ENCODE measurements around the gene PRSS53. TPM values are rescaled to one million over a fixed set of nuclear protein-coding genes. Genes with fewer than 3 reads are reported as not detected.

The PRSS53 gene
- total and polyA plus RNA-seq, 10 of the 15 experiments (the other 5 are each of a cell fraction or from before 2014, with no cell fraction given): 0.35 to 3.4 (median 0.88) TPM; not detected in 2

- ChIA-PET SMC1A (ENCODE audit: uncharacterized antibody, unreplicated experiment) (no interaction called here), CTCF (interaction anchor here (0.5 to 3.0 kb wide), 6 partner anchors 42 to 257 kb away, joined by 3 to 14 read pairs (median 6); partner anchors contain the start of gene HSD3B7), POLR2A (interaction anchor here (1.0 to 2.0 kb wide), 2 partner anchors 8 to 17 kb away, joined by 6 to 8 read pairs; partner anchors contain the start of gene KAT8), RAD21 (ENCODE audit: unreplicated experiment) (interaction anchor here (0.6 to 1.2 kb wide), 3 partner anchors 42 to 367 kb away, joined by 3 to 5 read pairs (median 3); no protein-coding TSS in a partner anchor)
- FAIRE-seq (no peak), ATAC-seq (no peak), DNase-seq (ENCODE audit: low read depth, low spot score) (no peak)
- no peak overlapping the region for H3K4me2 ChIP-seq (ENCODE audit: control insufficient read depth, insufficient read depth)
- no peaks in the 10 kb centered on the region; the same call in 1 of the 2 replicates for H3K79me2 ChIP-seq (ENCODE audit: control insufficient read depth, insufficient read depth, low read length)
- no peak overlapping the region for H3K9ac ChIP-seq (ENCODE audit: control insufficient read depth, insufficient read depth, low read length)
- H4K20me1 ChIP-seq (ENCODE audit: control insufficient read depth, insufficient read depth): no peaks in the 10 kb centered on the region
- H3K27ac ChIP-seq (ENCODE audit: control insufficient read depth, insufficient read depth): no peak overlapping the region
- no peaks in the 10 kb centered on the region for H3K27me3 ChIP-seq (replicated peaks in 1 of 2; ENCODE audit: control insufficient read depth in 2 of 2, insufficient read depth in 2 of 2, low read length in 1 of 2)
- no TSS peak for BruUV-seq (replicated peaks)
- TF ChIP-seq TCF12 (IDR thresholded peaks at IDR 0.05; ENCODE audit: low read depth, low read length) (no peak), YY1 (IDR thresholded peaks at IDR 0.05; ENCODE audit: low read depth, low read length) (0 out of 2 replicates have a peak, but pooled peaks have one; percentile 19)
- no peaks in the 10 kb centered on the region for H3K9me3 ChIP-seq (replicated peaks; ENCODE audit: control insufficient read depth, insufficient read depth, low read length)
- intact Hi-C loops (cut with micrococcal nuclease; ENCODE audit: unreplicated experiment): loop anchor here (10.0 kb wide), 1 partner anchor 145 kb away; the partner anchor contains the start of gene SETD1A
- H3K36me3 ChIP-seq (ENCODE audit: control insufficient read depth in 2 of 2, insufficient read depth in 2 of 2, low read length in 1 of 2): no peaks in the 10 kb centered on the region
- H2AFZ ChIP-seq (ENCODE audit: control insufficient read depth, low read depth, low read length): no peak overlapping the region
- WGBS (ENCODE audit: insufficient coverage, insufficient replicate concordance, low lambda C conversion rate, missing lambda C conversion rate): 41% methylated on average over 4 of the region's 4 CpGs
- peaks cover 8% of the 10 kb centered on the region for H3K4me1 ChIP-seq (ENCODE audit: control insufficient read depth, insufficient read depth, low read length)
- no peak overlapping the region for H3K4me3 ChIP-seq
- in situ Hi-C loops (cut with MboI): loop anchor here (5.0 kb wide), 1 partner anchor 113 kb away; the partner anchor contains the start of gene HSD3B7
Measured at GRCh38 chr16:31099860-31100638, 11.3 kb upstream of the PRSS53 start.

DNA sequence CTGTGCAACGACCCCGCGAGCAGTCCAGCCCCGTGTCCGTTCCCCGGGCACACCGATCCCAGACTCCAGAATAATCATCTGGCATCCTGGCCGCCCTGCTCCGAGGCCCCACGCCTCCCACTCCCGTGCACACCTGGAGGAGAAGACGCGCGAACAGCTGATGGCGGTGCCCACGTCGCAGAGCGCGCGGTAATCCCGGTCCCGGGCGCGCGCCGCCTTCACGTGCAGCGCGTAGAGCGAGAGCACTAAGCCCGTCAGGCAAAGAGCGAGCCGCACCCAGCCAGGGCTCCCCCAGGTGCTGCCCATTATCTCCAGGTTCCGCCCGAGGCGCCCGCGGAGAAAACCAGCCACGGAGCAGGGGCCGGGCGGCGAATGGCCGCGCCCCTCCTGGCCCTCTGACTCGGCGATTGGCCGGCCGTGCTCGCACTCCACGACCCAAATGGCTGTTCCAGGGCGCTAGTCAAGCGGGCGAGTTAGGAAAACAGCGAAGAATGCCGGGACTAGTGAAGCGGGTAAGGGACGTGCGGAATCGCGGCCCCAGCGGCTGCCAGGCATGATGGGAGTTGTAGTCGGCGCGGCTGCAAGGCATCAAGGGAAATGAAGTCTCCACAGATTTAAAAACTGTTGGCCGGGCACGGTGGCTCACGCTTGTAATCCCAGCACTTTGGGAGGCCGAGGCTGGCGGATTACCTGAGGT is 5.8 kb upstream of the PRSS53 start, which contains the start of gene VKORC1:
Gene VKORC1 (minus strand): TSS at position 374 of the 697 bp plus-strand sequence. CDS start 68 bp downstream, at position 306.
- H4K20me1 ChIP-seq (ENCODE audit: control insufficient read depth, insufficient read depth): no peaks in the 10 kb centered on the region
- DNase-seq (ENCODE audit: low read depth, low spot score) (peak; percentile 87), ATAC-seq (peak; percentile 89), FAIRE-seq (peak; percentile 73)
- H3K9ac ChIP-seq (ENCODE audit: control insufficient read depth, insufficient read depth, low read length): peak within 1 kb of the TSS; percentile 83
- ChIA-PET POLR2A (interaction anchor here (0.6 to 2.0 kb wide), 8 partner anchors 21 to 324 kb away, joined by 3 to 5 read pairs (median 4); partner anchors contain the start of genes FUS, KAT8, STX4 and ZNF646), SMC1A (ENCODE audit: uncharacterized antibody, unreplicated experiment) (interaction anchor here (0.8 to 1.7 kb wide), 2 partner anchors 100 to 109 kb away, joined by 3 to 5 read pairs; no protein-coding TSS in a partner anchor), RAD21 (ENCODE audit: unreplicated experiment) (interaction anchor here (0.7 to 1.8 kb wide), 7 partner anchors 21 to 348 kb away, joined by 3 to 8 read pairs (median 5); partner anchors contain the start of genes HSD3B7, ZNF646, ZNF668 and ZNF843), CTCF (interaction anchor here (0.7 to 4.2 kb wide), 8 partner anchors 8 to 775 kb away, joined by 3 to 27 read pairs (median 6); partner anchors contain the start of genes HSD3B7, ZNF646 and ZNF668)
- no peaks in the 10 kb centered on the region for H3K27me3 ChIP-seq (replicated peaks in 1 of 2; ENCODE audit: control insufficient read depth in 2 of 2, insufficient read depth in 2 of 2, low read length in 1 of 2)
- H3K79me2 ChIP-seq (ENCODE audit: control insufficient read depth, insufficient read depth, low read length): peaks cover 20% of the 10 kb centered on the region
- BruUV-seq (replicated peaks): TSS peak; percentile 70
- H2AFZ ChIP-seq (ENCODE audit: control insufficient read depth, low read depth, low read length): peak within 1 kb of the TSS; percentile 95
- no peaks in the 10 kb centered on the region for H3K9me3 ChIP-seq (replicated peaks; ENCODE audit: control insufficient read depth, insufficient read depth, low read length)
- peaks cover 8% of the 10 kb centered on the region for H3K4me1 ChIP-seq (ENCODE audit: control insufficient read depth, insufficient read depth, low read length)
- intact Hi-C loops (cut with micrococcal nuclease; ENCODE audit: unreplicated experiment) (loop anchor here (1.0 to 10.0 kb wide), 6 partner anchors 20 to 348 kb away; partner anchors contain the start of genes HSD3B7, SETD1A, STX4 and ZNF646), in situ Hi-C loops (cut with MboI) (loop anchor here (5.0 kb wide), 1 partner anchor 107 kb away; the partner anchor contains the start of gene HSD3B7)
- H3K36me3 ChIP-seq (ENCODE audit: control insufficient read depth in 2 of 2, insufficient read depth in 2 of 2, low read length in 1 of 2): peaks cover 0 to 2% of the 10 kb centered on the region in 2 experiments; a peak in 3 of 4 replicates
- WGBS (ENCODE audit: insufficient coverage, insufficient replicate concordance, low lambda C conversion rate, missing lambda C conversion rate): 1% methylated on average over 69 of the region's 69 CpGs
- H3K4me2 ChIP-seq (ENCODE audit: control insufficient read depth, insufficient read depth): peak within 1 kb of the TSS; percentile 86
- peak within 1 kb of the TSS; percentile 99 for H3K4me3 ChIP-seq
- H3K27ac ChIP-seq (ENCODE audit: control insufficient read depth, insufficient read depth): peak within 1 kb of the TSS; percentile 81
- TF ChIP-seq HDGF (IDR thresholded peaks at IDR 0.05) (peak; percentile 61; the same call in 1 of the 2 replicates), SIX5 (IDR thresholded peaks at IDR 0.05; ENCODE audit: low read depth, low read length, severe bottlenecking) (peak; percentile 86), YY1 (IDR thresholded peaks at IDR 0.05; ENCODE audit: low read depth, low read length) (peak; percentile 71; the same call in 1 of the 2 replicates), ESRRA (IDR thresholded peaks at IDR 0.05; ENCODE audit: low read length) (0 out of 2 replicates have a peak, but pooled peaks have one; percentile 15), CREM (IDR thresholded peaks at IDR 0.05; ENCODE audit: low read depth) (peak; percentile 70), ZBED1 (IDR thresholded peaks at IDR 0.05; ENCODE audit: borderline replicate concordance) (no peak)
- TF ChIP-seq, protein P1, sequence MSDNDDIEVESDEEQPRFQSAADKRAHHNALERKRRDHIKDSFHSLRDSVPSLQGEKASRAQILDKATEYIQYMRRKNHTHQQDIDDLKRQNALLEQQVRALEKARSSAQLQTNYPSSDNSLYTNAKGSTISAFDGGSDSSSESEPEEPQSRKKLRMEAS (IDR thresholded peaks at IDR 0.05; ENCODE audit: low read depth, low read length): peak; percentile 38
- TF ChIP-seq, protein P2, sequence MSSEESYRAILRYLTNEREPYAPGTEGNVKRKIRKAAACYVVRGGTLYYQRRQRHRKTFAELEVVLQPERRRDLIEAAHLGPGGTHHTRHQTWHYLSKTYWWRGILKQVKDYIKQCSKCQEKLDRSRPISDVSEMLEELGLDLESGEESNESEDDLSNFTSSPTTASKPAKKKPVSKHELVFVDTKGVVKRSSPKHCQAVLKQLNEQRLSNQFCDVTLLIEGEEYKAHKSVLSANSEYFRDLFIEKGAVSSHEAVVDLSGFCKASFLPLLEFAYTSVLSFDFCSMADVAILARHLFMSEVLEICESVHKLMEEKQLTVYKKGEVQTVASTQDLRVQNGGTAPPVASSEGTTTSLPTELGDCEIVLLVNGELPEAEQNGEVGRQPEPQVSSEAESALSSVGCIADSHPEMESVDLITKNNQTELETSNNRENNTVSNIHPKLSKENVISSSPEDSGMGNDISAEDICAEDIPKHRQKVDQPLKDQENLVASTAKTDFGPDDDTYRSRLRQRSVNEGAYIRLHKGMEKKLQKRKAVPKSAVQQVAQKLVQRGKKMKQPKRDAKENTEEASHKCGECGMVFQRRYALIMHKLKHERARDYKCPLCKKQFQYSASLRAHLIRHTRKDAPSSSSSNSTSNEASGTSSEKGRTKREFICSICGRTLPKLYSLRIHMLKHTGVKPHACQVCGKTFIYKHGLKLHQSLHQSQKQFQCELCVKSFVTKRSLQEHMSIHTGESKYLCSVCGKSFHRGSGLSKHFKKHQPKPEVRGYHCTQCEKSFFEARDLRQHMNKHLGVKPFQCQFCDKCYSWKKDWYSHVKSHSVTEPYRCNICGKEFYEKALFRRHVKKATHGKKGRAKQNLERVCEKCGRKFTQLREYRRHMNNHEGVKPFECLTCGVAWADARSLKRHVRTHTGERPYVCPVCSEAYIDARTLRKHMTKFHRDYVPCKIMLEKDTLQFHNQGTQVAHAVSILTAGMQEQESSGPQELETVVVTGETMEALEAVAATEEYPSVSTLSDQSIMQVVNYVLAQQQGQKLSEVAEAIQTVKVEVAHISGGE (CRISPR knock-in tag; IDR thresholded peaks at IDR 0.05): no peak

All from GM12878 (cell line).